ENCODE data around the gene MTA3.

MTA3 gene

DNA sequence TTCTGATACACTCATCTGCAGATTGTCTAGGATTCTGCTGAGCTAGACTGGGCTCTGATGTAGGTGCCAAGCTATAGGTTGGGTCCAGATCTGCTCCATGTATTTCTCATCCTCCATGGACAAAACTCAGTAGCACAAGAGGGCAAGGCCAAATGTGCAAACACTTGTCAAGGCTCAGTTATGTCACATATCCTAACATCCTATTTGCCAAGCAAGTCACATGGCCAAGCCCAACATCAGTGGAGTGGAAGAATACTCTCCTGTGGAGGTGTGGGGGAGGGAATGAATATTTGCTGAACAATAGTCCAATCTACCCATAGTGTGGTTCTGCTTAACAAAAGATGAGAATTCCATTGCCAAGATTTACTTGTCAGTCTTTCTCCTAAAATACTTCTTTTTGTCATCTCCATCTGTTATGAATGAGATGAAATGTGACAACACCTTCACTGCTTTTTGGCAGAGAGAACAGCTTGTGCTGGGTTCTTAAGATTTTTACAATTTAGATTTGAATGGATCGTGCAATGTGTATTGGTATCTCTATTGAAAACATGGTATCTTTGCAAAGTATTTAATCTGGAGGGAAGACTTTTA is 105.7 kb downstream of the MTA3 start:
- Histone ChIP-seq H3K27me3 (ENCODE audit: insufficient read depth, low read length) (no peaks in the 10 kb centered on the region), H3K79me2 (ENCODE audit: insufficient read depth, low read length) (peaks cover 4% of the 10 kb centered on the region; the same call in 1 of the 2 replicates), H3K27ac (ENCODE audit: low read depth, low read length, poor library complexity, severe bottlenecking) (no peak overlapping the region), H3F3A (ENCODE audit: insufficient read depth, low read length) (no peaks in the 10 kb centered on the region), H3K9ac (ENCODE audit: low read length) (no peak overlapping the region), H3K36me3 (ENCODE audit: insufficient read depth, low read length) (peaks cover 56% of the 10 kb centered on the region), H4K20me1 (ENCODE audit: insufficient read depth, low read length) (no peaks in the 10 kb centered on the region), H3K4me1 (ENCODE audit: insufficient read depth, low read length, severe bottlenecking) (no peaks in the 10 kb centered on the region), H3K4me2 (ENCODE audit: low read length) (no peak overlapping the region), H3K4me3 (ENCODE audit: low read depth, low read length, poor library complexity, severe bottlenecking) (no peak overlapping the region), H2AFZ (ENCODE audit: low read length) (no peak overlapping the region), H3K9me3 (ENCODE audit: low read length) (no peaks in the 10 kb centered on the region), H3K9me2 (ENCODE audit: low read depth, low read length) (no peaks in the 10 kb centered on the region)
- TF ChIP-seq, protein P1, sequence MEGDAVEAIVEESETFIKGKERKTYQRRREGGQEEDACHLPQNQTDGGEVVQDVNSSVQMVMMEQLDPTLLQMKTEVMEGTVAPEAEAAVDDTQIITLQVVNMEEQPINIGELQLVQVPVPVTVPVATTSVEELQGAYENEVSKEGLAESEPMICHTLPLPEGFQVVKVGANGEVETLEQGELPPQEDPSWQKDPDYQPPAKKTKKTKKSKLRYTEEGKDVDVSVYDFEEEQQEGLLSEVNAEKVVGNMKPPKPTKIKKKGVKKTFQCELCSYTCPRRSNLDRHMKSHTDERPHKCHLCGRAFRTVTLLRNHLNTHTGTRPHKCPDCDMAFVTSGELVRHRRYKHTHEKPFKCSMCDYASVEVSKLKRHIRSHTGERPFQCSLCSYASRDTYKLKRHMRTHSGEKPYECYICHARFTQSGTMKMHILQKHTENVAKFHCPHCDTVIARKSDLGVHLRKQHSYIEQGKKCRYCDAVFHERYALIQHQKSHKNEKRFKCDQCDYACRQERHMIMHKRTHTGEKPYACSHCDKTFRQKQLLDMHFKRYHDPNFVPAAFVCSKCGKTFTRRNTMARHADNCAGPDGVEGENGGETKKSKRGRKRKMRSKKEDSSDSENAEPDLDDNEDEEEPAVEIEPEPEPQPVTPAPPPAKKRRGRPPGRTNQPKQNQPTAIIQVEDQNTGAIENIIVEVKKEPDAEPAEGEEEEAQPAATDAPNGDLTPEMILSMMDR (IDR thresholded peaks at IDR 0.05; ENCODE audit: low read length), result no peak
- no peak for TF ChIP-seq EZH2 (IDR thresholded peaks at IDR 0.05; ENCODE audit: borderline replicate concordance, low read length)

DNA sequence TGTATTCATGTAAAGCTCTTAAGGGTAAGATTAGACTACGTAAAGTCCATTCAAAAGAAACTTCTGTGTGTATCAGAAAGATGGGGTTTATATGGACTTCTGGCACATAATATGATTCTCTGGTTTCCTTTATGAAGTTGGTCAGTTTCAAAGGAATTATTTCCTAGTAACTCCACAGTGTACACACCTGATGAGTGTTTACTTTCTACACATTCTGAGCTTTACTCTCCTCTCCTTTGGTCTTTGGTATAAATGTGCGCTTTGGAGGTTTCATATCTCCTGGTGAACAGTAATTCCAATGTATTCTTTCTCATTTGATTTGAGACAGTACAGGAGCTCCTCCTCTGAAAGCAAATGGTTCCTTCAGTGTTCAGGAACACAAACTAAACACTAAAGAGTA is 107.4 kb downstream of the MTA3 start:
- H3F3A ChIP-seq (ENCODE audit: insufficient read depth, low read length), result no peaks in the 10 kb centered on the region
- no peak overlapping the region for H3K27ac ChIP-seq (ENCODE audit: low read depth, low read length, poor library complexity, severe bottlenecking)
- H2AFZ ChIP-seq (ENCODE audit: low read length), result no peak overlapping the region
- no peaks in the 10 kb centered on the region for H3K9me2 ChIP-seq (ENCODE audit: low read depth, low read length)
- peaks cover 65% of the 10 kb centered on the region for H3K36me3 ChIP-seq (ENCODE audit: insufficient read depth, low read length)
- H3K4me3 ChIP-seq (ENCODE audit: low read depth, low read length, poor library complexity, severe bottlenecking), result no peak overlapping the region
- H3K27me3 ChIP-seq (ENCODE audit: insufficient read depth, low read length), result no peaks in the 10 kb centered on the region
- H3K4me1 ChIP-seq (ENCODE audit: insufficient read depth, low read length, severe bottlenecking), result no peaks in the 10 kb centered on the region
- no peaks in the 10 kb centered on the region for H4K20me1 ChIP-seq (ENCODE audit: insufficient read depth, low read length)
- no peak overlapping the region for H3K9ac ChIP-seq (ENCODE audit: low read length)
- H3K79me2 ChIP-seq (ENCODE audit: insufficient read depth, low read length), result no peaks in the 10 kb centered on the region
- H3K4me2 ChIP-seq (ENCODE audit: low read length), result no peak overlapping the region
- TF ChIP-seq EZH2 (IDR thresholded peaks at IDR 0.05; ENCODE audit: borderline replicate concordance, low read length), result no peak
- TF ChIP-seq, protein P1 (IDR thresholded peaks at IDR 0.05; ENCODE audit: low read length), result no peak
- no peaks in the 10 kb centered on the region for H3K9me3 ChIP-seq (ENCODE audit: low read length)

DNA sequence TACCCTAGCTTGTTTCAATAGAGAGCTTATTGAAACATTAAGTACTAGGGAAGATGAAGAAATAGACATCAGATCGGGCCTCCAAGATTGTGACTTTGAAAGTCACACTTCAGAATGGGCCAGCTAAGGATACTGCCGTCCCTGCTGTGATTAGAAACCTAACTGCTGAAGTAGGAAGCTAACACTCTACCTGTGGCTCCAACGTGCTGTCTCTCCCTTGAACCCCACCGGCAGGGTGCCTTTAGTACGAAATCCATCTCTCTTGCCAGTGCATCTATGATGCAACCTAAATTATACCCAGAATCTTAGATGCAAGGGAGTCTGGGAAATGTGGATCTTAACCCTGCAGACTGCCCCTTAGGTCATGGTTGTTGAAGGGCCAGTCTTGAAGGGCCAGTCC is 116.9 kb downstream of the MTA3 start:
- Histone ChIP-seq H3K36me3 (ENCODE audit: insufficient read depth, low read length) (peaks cover 84% of the 10 kb centered on the region), H3K9ac (ENCODE audit: low read length) (no peak overlapping the region), H3K79me2 (ENCODE audit: insufficient read depth, low read length) (peaks cover 27% of the 10 kb centered on the region), H3K9me2 (ENCODE audit: low read depth, low read length) (no peaks in the 10 kb centered on the region), H3K4me1 (ENCODE audit: insufficient read depth, low read length, severe bottlenecking) (no peaks in the 10 kb centered on the region), H4K20me1 (ENCODE audit: insufficient read depth, low read length) (no peaks in the 10 kb centered on the region), H3K9me3 (ENCODE audit: low read length) (no peaks in the 10 kb centered on the region), H2AFZ (ENCODE audit: low read length) (no peak overlapping the region), H3K27ac (ENCODE audit: low read depth, low read length, poor library complexity, severe bottlenecking) (no peak overlapping the region), H3K4me3 (ENCODE audit: low read depth, low read length, poor library complexity, severe bottlenecking) (no peak overlapping the region), H3K4me2 (ENCODE audit: low read length) (no peak overlapping the region), H3K27me3 (ENCODE audit: insufficient read depth, low read length) (no peaks in the 10 kb centered on the region), H3F3A (ENCODE audit: insufficient read depth, low read length) (no peaks in the 10 kb centered on the region)
- TF ChIP-seq, protein P1 (IDR thresholded peaks at IDR 0.05; ENCODE audit: low read length), result no peak
- no peak for TF ChIP-seq EZH2 (IDR thresholded peaks at IDR 0.05; ENCODE audit: borderline replicate concordance, low read length)

Measured in OCI-LY1 (cell line).